OCI-LY7 (cell line): ENCODE measurements around the gene TJAP1. TPM values are rescaled to one million over a fixed set of nuclear protein-coding genes. Genes with fewer than 3 reads are reported as not detected.

Experiments used
- BruUV-seq: library from RNA; stranded (reverse); fragments of 400-500 nt; replicated peaks from 2 replicates; lab custom pipeline; 2021; lab: Mats Ljungman, UMichigan
- CTCF ChIA-PET: fragments of 300-600 bp; sonication (Branson Sonifier 250); formaldehyde crosslinking; loops from one replicate; lab custom pipeline; 2022; ENCODE audit warnings: antibody characterized with exemption; ENCODE audit not compliant: unreplicated experiment; lab: Charles Lee
- POLR2A ChIA-PET: fragments of 300-600 bp; sonication (Branson Sonifier 250); formaldehyde crosslinking; loops from one replicate; lab custom pipeline; 2022; ENCODE audit warnings: antibody characterized with exemption; lab: Charles Lee
- DNase-seq: peaks from one replicate; pipeline ENCODE4 v3.0.0-alpha.2; 2015; ENCODE audit warnings: low spot score
- H2AFZ ChIP-seq: fragments of 200-600 bp; sonication (generic), shearing (Covaris generic); 2 replicates; pipeline ENCODE4 v1.6.1; 2014; ENCODE audit warnings: mild to moderate bottlenecking, antibody characterized with exemption, low read length, moderate library complexity
- H3K27ac ChIP-seq: fragments of 200-600 bp; sonication (generic); 2 replicates; pipeline ENCODE4 v1.5.1; 2014; ENCODE audit warnings: mixed run types, low read depth, mild to moderate bottlenecking, moderate library complexity, low read length, inconsistent platforms; ENCODE audit not compliant: poor library complexity, severe bottlenecking
- H3K36me3 ChIP-seq: fragments of 200-600 bp; sonication (generic); 2 replicates; pipeline ENCODE4 v1.6.1; 2014; ENCODE audit warnings: mild to moderate bottlenecking, antibody characterized with exemption, low read length, moderate library complexity, mixed read lengths; ENCODE audit not compliant: insufficient read depth
- H3K4me1 ChIP-seq: fragments of 200-600 bp; sonication (generic); 2 replicates; pipeline ENCODE4 v1.5.1; 2014; ENCODE audit warnings: mild to moderate bottlenecking, low read length; ENCODE audit not compliant: insufficient read depth, poor library complexity, severe bottlenecking
- H3K4me2 ChIP-seq: fragments of 200-600 bp; sonication (generic); 2 replicates; pipeline ENCODE4 v1.6.1; 2014; ENCODE audit warnings: mild to moderate bottlenecking, low read length
- H3K4me3 ChIP-seq: fragments of 200-600 bp; sonication (generic); 2 replicates; pipeline ENCODE4 v1.5.1; 2014; ENCODE audit warnings: mild to moderate bottlenecking, low read depth, low read length; ENCODE audit not compliant: poor library complexity, severe bottlenecking
- H3K79me2 ChIP-seq: fragments of 200-600 bp; sonication (generic); 2 replicates; pipeline ENCODE4 v1.6.1; 2016; ENCODE audit warnings: low read depth, mild to moderate bottlenecking, low read length, moderate library complexity, mixed read lengths; ENCODE audit not compliant: insufficient read depth
- H3K9me2 ChIP-seq: fragments of 200-600 bp; sonication (generic); 2 replicates; pipeline ENCODE4 v1.6.1; 2016; ENCODE audit warnings: mild to moderate bottlenecking, low read length, mixed read lengths; ENCODE audit not compliant: insufficient read depth
- H3K9me3 ChIP-seq: fragments of 200-600 bp; sonication (generic); 2 replicates; pipeline ENCODE4 v1.6.1; 2014; ENCODE audit warnings: mild to moderate bottlenecking, mixed run types, low read length, mixed read lengths
- H4K20me1 ChIP-seq: fragments of 200-600 bp; sonication (generic); 2 replicates; pipeline ENCODE4 v1.6.1; 2014; ENCODE audit warnings: mild to moderate bottlenecking, antibody characterized with exemption, low read length, moderate library complexity, mixed read lengths; ENCODE audit not compliant: insufficient read depth
- CTCF ChIP-seq: fragments of 200-600 bp; sonication (generic); conservative IDR thresholded peaks from 2 replicates; pipeline ENCODE4 v1.5.1; 2014; ENCODE audit warnings: mild to moderate bottlenecking, antibody characterized with exemption, low read length, moderate library complexity, mixed read lengths
- EZH2phosphoT487 ChIP-seq: fragments of 200-600 bp; sonication (generic); IDR thresholded peaks from 2 replicates; pipeline ENCODE4 v1.6.1; 2018; ENCODE audit warnings: low read depth, borderline replicate concordance, mild to moderate bottlenecking, mixed run types, antibody characterized with exemption, low read length, moderate library complexity, mixed read lengths
- intact Hi-C: fragments of 100-400 bp; cut with micrococcal nuclease; formaldehyde crosslinking; loops from one replicate; pipeline ENCODE4 v1.10.0; 2022; ENCODE audit not compliant: unreplicated experiment
- total RNA-seq, 2 experiments: library from RNA; depleted of rRNA in 1 of 2; stranded (reverse); fragments of >200 nt in 1 of 2; shearing (Covaris generic) in 1 of 2; gene quantifications; 2 replicates each; pipeline ENCODE4 v1.2.3, GENCODE V29; 2014 to 2022

Gene TJAP1
- total RNA-seq, 2 experiments from 2014 or later, result 16.7 to 34.4 TPM

GRCh38 chr6:43499028-43499815, 21.9 kb downstream of the TJAP1 start:
- TF ChIP-seq CTCF, result no peak
- no peak for TF ChIP-seq EZH2phosphoT487
- no peak for DNase-seq
- Histone ChIP-seq H3K36me3 (peaks cover 43% of the 10 kb centered on the region), H4K20me1 (no peaks in the 10 kb centered on the region), H3K4me2 (no peak overlapping the region), H3K9me3 (no peaks in the 10 kb centered on the region), H3K4me3 (no peak overlapping the region), H3K9me2 (no peaks in the 10 kb centered on the region), H2AFZ (no peak overlapping the region), H3K4me1 (no peaks in the 10 kb centered on the region), H3K79me2 (no peaks in the 10 kb centered on the region), H3K27ac (no peak overlapping the region)
- CTCF ChIA-PET, result no interaction called here
- POLR2A ChIA-PET, result interaction anchor here (0.6 kb wide), 1 partner anchor 275 kb away, joined by 5 read pairs; no protein-coding TSS in a partner anchor
- no TSS peak for BruUV-seq
- intact Hi-C loops, result no loop called here

- DNase-seq, result no peak
- BruUV-seq, result no TSS peak
- Histone ChIP-seq H3K9me2 (no peaks in the 10 kb centered on the region), H3K4me3 (no peak overlapping the region), H3K4me1 (no peaks in the 10 kb centered on the region), H2AFZ (no peak overlapping the region), H4K20me1 (no peaks in the 10 kb centered on the region), H3K4me2 (no peak overlapping the region), H3K9me3 (no peaks in the 10 kb centered on the region), H3K79me2 (no peaks in the 10 kb centered on the region), H3K27ac (no peak overlapping the region), H3K36me3 (peaks cover 59% of the 10 kb centered on the region)
- CTCF ChIA-PET, result interaction anchor here (0.6 kb wide), 1 partner anchor 266 kb away, joined by 8 read pairs; no protein-coding TSS in a partner anchor
- no peak for TF ChIP-seq EZH2phosphoT487
- no peak for TF ChIP-seq CTCF
- intact Hi-C loops, result loop anchor here (10.0 kb wide), 1 partner anchor 426 kb away; the partner anchor contains the start of gene PTK7
- POLR2A ChIA-PET, result interaction anchor here (0.6 to 0.7 kb wide), 2 partner anchors 70 to 245 kb away, joined by 3 read pairs; no protein-coding TSS in a partner anchor
Observed at GRCh38 chr6:43500921-43501320, 23.6 kb downstream of the TJAP1 start.

GRCh38 chr6:43502666-43503065, 25.3 kb downstream of the TJAP1 start:
- no peaks in the 10 kb centered on the region for H3K4me1 ChIP-seq
- DNase-seq, result no peak
- TF ChIP-seq EZH2phosphoT487, result no peak
- no peak for TF ChIP-seq CTCF
- ChIA-PET CTCF (no interaction called here), POLR2A (interaction anchor here (0.9 kb wide), 1 partner anchor 50 kb away, joined by 3 read pairs; no protein-coding TSS in a partner anchor)
- intact Hi-C loops, result loop anchor here (10.0 kb wide), 1 partner anchor 428 kb away; the partner anchor contains the start of gene PTK7
- H3K27ac ChIP-seq, result no peak overlapping the region
- peaks cover 61% of the 10 kb centered on the region for H3K36me3 ChIP-seq
- H3K9me2 ChIP-seq, result no peaks in the 10 kb centered on the region
- no peaks in the 10 kb centered on the region for H4K20me1 ChIP-seq
- no peaks in the 10 kb centered on the region for H3K9me3 ChIP-seq
- no peak overlapping the region for H2AFZ ChIP-seq
- no peak overlapping the region for H3K4me3 ChIP-seq
- BruUV-seq, result no TSS peak
- no peak overlapping the region for H3K4me2 ChIP-seq
- H3K79me2 ChIP-seq, result no peaks in the 10 kb centered on the region
